ENCODE data around the gene RPL36. TPM values are rescaled to one million over a fixed set of nuclear protein-coding genes. Genes with fewer than 3 reads are reported as not detected.
"Not testable (repeated sequence)": the region's sequence is repeated elsewhere in the genome, so short reads cannot be mapped to it uniquely, and the experiment has no call there.

RPL36 gene
- total and polyA plus RNA-seq, 4 donors = 47.2 to 556 (median 321) TPM

- TF ChIP-seq, protein P1, sequence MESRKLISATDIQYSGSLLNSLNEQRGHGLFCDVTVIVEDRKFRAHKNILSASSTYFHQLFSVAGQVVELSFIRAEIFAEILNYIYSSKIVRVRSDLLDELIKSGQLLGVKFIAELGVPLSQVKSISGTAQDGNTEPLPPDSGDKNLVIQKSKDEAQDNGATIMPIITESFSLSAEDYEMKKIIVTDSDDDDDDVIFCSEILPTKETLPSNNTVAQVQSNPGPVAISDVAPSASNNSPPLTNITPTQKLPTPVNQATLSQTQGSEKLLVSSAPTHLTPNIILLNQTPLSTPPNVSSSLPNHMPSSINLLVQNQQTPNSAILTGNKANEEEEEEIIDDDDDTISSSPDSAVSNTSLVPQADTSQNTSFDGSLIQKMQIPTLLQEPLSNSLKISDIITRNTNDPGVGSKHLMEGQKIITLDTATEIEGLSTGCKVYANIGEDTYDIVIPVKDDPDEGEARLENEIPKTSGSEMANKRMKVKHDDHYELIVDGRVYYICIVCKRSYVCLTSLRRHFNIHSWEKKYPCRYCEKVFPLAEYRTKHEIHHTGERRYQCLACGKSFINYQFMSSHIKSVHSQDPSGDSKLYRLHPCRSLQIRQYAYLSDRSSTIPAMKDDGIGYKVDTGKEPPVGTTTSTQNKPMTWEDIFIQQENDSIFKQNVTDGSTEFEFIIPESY (IDR thresholded peaks at IDR 0.05) = no peak
Observed at GRCh38 chr19:5686647-5687359, 3.3 kb upstream of the RPL36 start (continued).

DNA sequence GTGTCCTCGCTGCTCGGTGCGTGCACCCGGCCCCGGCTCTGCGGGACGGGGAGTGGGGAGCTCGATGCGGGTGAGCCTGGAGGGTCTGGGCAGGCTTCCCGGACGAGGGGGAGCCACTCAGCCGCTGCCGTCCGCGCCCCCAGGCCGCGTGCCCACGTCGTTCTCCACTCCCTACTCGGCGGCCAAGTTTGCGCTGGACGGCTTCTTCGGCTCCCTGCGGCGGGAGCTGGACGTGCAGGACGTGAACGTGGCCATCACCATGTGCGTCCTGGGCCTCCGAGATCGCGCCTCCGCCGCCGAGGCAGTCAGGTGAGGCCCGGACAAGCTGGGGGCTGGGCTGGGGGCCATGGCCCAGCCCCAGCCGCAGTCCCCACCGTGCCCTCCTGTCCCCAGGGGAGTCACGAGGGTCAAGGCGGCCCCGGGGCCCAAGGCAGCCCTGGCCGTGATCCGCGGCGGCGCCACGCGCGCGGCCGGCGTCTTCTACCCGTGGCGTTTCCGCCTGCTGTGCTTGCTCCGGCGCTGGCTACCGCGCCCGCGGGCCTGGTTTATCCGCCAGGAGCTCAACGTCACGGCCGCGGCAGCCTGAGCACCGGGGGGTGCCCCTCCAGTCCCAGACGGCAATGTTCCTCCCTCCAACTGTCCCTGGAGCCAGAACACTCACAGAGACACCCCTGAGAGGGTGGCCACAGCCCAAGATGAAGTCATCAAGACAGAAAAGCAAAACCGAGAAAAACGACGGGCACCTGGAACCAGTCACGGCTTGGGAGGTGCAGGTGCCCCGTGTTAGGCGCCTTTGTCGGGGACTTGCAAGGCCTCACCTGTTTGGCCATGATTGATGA is 2.5 kb upstream of the RPL36 start:
- Histone ChIP-seq H3K4me3 (ENCODE audit: low read depth in 1 of 3, low read length in 3 of 3) (no peak overlapping the region), H3K9me3 (ENCODE audit: control insufficient read depth in 4 of 4, low read length in 3 of 4) (no peaks in the 10 kb centered on the region), H3K4me1 (ENCODE audit: control insufficient read depth in 4 of 4, insufficient read depth in 4 of 4, low read length in 3 of 4) (peaks cover 6 to 27% (median 14%) of the 10 kb centered on the region in 4 donors), H3K9ac (ENCODE audit: low read depth in 1 of 2, low read length in 2 of 2) (no peak overlapping the region), H3K36me3 (ENCODE audit: control insufficient read depth in 4 of 4, insufficient read depth in 3 of 4, low read depth in 1 of 4, low read length in 3 of 4) (peaks cover 4 to 9% (median 7%) of the 10 kb centered on the region in 4 donors), H3K27ac (ENCODE audit: low read depth in 1 of 2, low read length in 2 of 2) (peak overlapping the region in 1 of 2 donors; percentile 72), H3K27me3 (ENCODE audit: control insufficient read depth in 4 of 4, insufficient read depth in 4 of 4, low read length in 3 of 4) (no peaks in the 10 kb centered on the region)
- TF ChIP-seq SP1 (IDR thresholded peaks at IDR 0.05) (no peak), RXRA (IDR thresholded peaks at IDR 0.05) (no peak), HNF4G (IDR thresholded peaks at IDR 0.05) (no peak), REST (IDR thresholded peaks at IDR 0.05) (no peak), RAD21 (IDR thresholded peaks at IDR 0.05) (no peak), FOXA1 (IDR thresholded peaks at IDR 0.05) (no peak)
- WGBS = 57% methylated on average over 76 of the region's 76 CpGs
- DNase-seq (ENCODE audit: low spot score) = no peak

GRCh38 chr19:5688262-5688881 is 1.7 kb upstream of the RPL36 start:
- H3K4me1 ChIP-seq (ENCODE audit: control insufficient read depth in 4 of 4, insufficient read depth in 4 of 4, low read length in 3 of 4) = peaks cover 6 to 27% (median 14%) of the 10 kb centered on the region in 4 donors
- 93% methylated on average over 13 of the region's 13 CpGs for WGBS
- not testable (repeated sequence) for DNase-seq (ENCODE audit: low spot score)

More at GRCh38 chr19:5688262-5688881, 1.7 kb upstream of the RPL36 start:
- H3K27me3 ChIP-seq (ENCODE audit: control insufficient read depth in 4 of 4, insufficient read depth in 4 of 4, low read length in 3 of 4); H3K4me3 ChIP-seq (ENCODE audit: low read depth in 1 of 3, low read length in 3 of 3); H3K27ac ChIP-seq (ENCODE audit: low read depth in 1 of 2, low read length in 2 of 2); H3K9ac ChIP-seq (ENCODE audit: low read depth in 1 of 2, low read length in 2 of 2); H3K9me3 ChIP-seq (ENCODE audit: control insufficient read depth in 4 of 4, low read length in 3 of 4): not testable (repeated sequence)
- H3K36me3 ChIP-seq (ENCODE audit: control insufficient read depth in 4 of 4, insufficient read depth in 3 of 4, low read depth in 1 of 4, low read length in 3 of 4) = peaks cover 6 to 17% (median 10%) of the 10 kb centered on the region in 4 donors
